Spinal cord (tissue), 10 donors: Measurements from ENCODE around the gene TBL1XR1. TPM values are rescaled to one million over a fixed set of nuclear protein-coding genes. Genes with fewer than 3 reads are reported as not detected.
A peak's percentile ranks its signal among the peaks of the same experiment; 100 is the strongest.

ENCODE experiments used
- DNase-seq, 6 donors: peaks; one replicate each; pipeline versions ENCODE4 v3.0.0 to v3.0.0-alpha.2; 2013 to 2015; ENCODE audit warnings: low spot score in 6 of 6, low read depth in 4 of 6
- H3K27ac ChIP-seq: one replicate; pipeline ENCODE4 v1.5.1; 2013; ENCODE audit warnings: low read depth, low read length, control low read depth
- H3K27me3 ChIP-seq: one replicate; pipeline ENCODE4 v1.6.1; 2013; ENCODE audit warnings: low read length; ENCODE audit not compliant: control insufficient read depth, insufficient read depth
- H3K36me3 ChIP-seq: one replicate; pipeline ENCODE4 v1.6.1; 2013; ENCODE audit warnings: low read length; ENCODE audit not compliant: control insufficient read depth, insufficient read depth
- H3K4me1 ChIP-seq: one replicate; pipeline ENCODE4 v1.6.1; 2013; ENCODE audit warnings: low read length; ENCODE audit not compliant: control insufficient read depth, insufficient read depth
- H3K4me3 ChIP-seq: one replicate; pipeline ENCODE4 v1.5.1; 2013; ENCODE audit warnings: low read depth, low read length, control low read depth
- H3K9me3 ChIP-seq: one replicate; pipeline ENCODE4 v1.6.1; 2013; ENCODE audit warnings: low read length; ENCODE audit not compliant: control insufficient read depth, insufficient read depth
- WGBS: methylation state at CpG from one replicate; pipeline ENCODE4 v1.1.5; 2013; ENCODE audit warnings: missing lambda C conversion rate; ENCODE audit not compliant: insufficient coverage; 5-methylcytosine and 5-hydroxymethylcytosine counted together
- polyA plus RNA-seq, 2 donors: library from polyadenylated mRNA; unstranded; fragments of 120-200 nt; gene quantifications; one replicate each; pipeline ENCODE4 v1.2.1, GENCODE V29; 2013; ENCODE audit not compliant: insufficient read length in 2 of 2
- total RNA-seq, 2 donors: library from RNA; depleted of rRNA in 1 of 2; stranded (reverse); fragments of 120-200 nt in 1 of 2; fragments of >200 nt in 1 of 2; gene quantifications; one replicate each; pipeline versions ENCODE4 v1.2.3 to v1.2.4, GENCODE V29; 2013 to 2014
- donor health status: healthy.

Gene TBL1XR1
- total and polyA plus RNA-seq, 4 donors, result 81.6 to 193 (median 110) TPM

DNA sequence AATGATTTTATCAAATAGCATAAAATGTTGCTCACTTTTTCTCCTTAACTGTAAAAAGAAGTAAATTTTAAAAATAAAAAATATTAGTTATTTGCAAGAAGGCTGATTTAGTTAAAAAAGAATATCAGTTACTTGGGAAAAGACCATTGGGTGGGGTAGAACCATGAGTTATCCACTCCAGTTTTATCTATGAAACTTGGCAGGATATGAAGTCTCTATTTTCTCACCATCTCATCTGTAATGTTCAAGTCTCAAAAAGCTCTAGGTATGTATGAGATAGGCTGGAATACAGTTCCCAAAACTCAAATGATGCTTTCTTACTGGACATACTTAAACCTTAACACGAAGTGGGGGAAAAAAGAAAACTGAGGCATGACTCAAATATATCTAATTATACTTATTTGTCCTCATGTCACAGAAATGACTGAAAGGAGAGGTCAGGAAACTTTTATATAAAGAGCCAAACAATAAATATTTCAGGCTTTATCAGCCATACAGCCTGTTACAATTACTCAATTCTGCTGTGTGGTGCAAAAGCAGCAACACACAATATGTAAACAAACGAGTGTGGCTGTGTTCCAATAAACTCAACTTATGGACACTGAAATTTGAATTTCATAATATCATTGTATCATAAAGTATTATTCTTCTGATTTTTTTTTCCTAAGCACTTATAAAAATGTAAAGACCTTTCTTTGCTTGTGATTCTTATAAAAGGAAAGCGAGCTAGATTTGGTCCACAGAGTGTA is 131.8 kb downstream of the TBL1XR1 start:
- DNase-seq, result no peak
- H3K4me1 ChIP-seq, result no peaks in the 10 kb centered on the region
- H3K27me3 ChIP-seq, result no peaks in the 10 kb centered on the region
- no peaks in the 10 kb centered on the region for H3K36me3 ChIP-seq
- H3K4me3 ChIP-seq, result no peak overlapping the region
- H3K27ac ChIP-seq, result no peak overlapping the region
- no CpG with 5 or more reads among the region's 3 CpGs for WGBS
- no peaks in the 10 kb centered on the region for H3K9me3 ChIP-seq

- Histone ChIP-seq H3K4me3 (no peak overlapping the region), H3K36me3 (no peaks in the 10 kb centered on the region), H3K9me3 (no peaks in the 10 kb centered on the region), H3K4me1 (no peaks in the 10 kb centered on the region), H3K27me3 (no peaks in the 10 kb centered on the region), H3K27ac (no peak overlapping the region)
- WGBS, result 79% methylated on average over 2 of the region's 2 CpGs
- no peak for DNase-seq
Measured at GRCh38 chr3:177062052-177062732, 135.1 kb downstream of the TBL1XR1 start.

- Histone ChIP-seq H3K9me3 (no peaks in the 10 kb centered on the region), H3K4me3 (no peak overlapping the region), H3K36me3 (no peaks in the 10 kb centered on the region), H3K27me3 (no peaks in the 10 kb centered on the region), H3K27ac (no peak overlapping the region), H3K4me1 (no peaks in the 10 kb centered on the region)
- no peak for DNase-seq
- WGBS, result no CpG with 5 or more reads among the region's 4 CpGs
Measured at GRCh38 chr3:177061369-177061768, 135.9 kb downstream of the TBL1XR1 start.

DNA sequence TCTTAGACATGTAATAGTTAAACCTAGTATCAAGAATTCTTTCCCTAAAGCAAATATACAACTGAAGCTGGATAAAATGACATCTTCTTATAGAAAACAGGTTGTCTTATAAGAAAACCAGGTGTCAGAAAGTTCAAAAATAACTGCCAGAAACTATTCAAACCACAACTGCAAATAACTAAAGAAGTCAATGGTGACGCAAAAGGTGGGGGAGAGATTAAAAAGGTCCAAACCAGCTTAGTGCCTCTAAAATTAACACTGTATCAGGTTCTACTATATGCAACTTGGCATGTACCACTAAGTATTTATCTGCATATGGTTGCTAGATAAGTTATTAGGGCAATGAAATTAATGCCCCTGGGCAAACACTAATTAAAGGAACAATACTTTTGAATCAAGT is 136.8 kb downstream of the TBL1XR1 start:
- DNase-seq, result no peak
- Histone ChIP-seq H3K27ac (no peak overlapping the region), H3K4me3 (no peak overlapping the region), H3K27me3 (no peaks in the 10 kb centered on the region), H3K9me3 (no peaks in the 10 kb centered on the region), H3K4me1 (no peaks in the 10 kb centered on the region), H3K36me3 (no peaks in the 10 kb centered on the region)
- WGBS, result no CpG with 5 or more reads among the region's 1 CpG

- no peaks in the 10 kb centered on the region for H3K4me1 ChIP-seq
- H3K4me3 ChIP-seq, result no peak overlapping the region
- no peak for DNase-seq
- WGBS, result no CpG with 5 or more reads among the region's 2 CpGs
- no peaks in the 10 kb centered on the region for H3K36me3 ChIP-seq
- no peak overlapping the region for H3K27ac ChIP-seq
- H3K9me3 ChIP-seq, result no peaks in the 10 kb centered on the region
- H3K27me3 ChIP-seq, result no peaks in the 10 kb centered on the region
Measured at GRCh38 chr3:177058648-177059047, 138.6 kb downstream of the TBL1XR1 start.

- Histone ChIP-seq H3K27ac (peak overlapping the region; percentile 5), H3K27me3 (no peaks in the 10 kb centered on the region), H3K4me1 (peaks cover 2% of the 10 kb centered on the region), H3K4me3 (no peak overlapping the region), H3K9me3 (no peaks in the 10 kb centered on the region), H3K36me3 (no peaks in the 10 kb centered on the region)
- WGBS, result no CpG with 5 or more reads among the region's 4 CpGs
- peak in 3 of 6 donors; percentile 17 to 82 (median 60) for DNase-seq
Measured at GRCh38 chr3:177057768-177058167, 139.5 kb downstream of the TBL1XR1 start.

DNA sequence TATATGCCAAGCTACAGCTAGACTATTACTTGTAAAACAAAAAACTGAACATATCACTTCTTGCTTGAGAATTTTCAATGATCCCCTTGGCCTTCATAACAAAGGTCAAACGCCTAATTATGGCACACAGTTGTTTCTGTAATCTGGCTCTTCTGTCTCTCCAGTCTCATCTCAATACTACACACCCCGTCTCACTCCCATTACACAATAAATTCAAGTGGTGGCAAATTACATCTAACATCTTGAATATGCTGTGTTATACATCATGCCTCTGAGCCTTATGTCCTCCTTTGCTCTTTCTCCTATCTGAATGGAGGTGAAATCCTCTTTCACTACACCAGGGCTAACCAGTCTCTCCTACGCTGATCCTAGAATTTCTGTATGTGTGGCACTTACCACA is 140.4 kb downstream of the TBL1XR1 start:
- Histone ChIP-seq H3K27me3 (no peaks in the 10 kb centered on the region), H3K27ac (no peak overlapping the region), H3K9me3 (no peaks in the 10 kb centered on the region), H3K36me3 (no peaks in the 10 kb centered on the region), H3K4me1 (peaks cover 3% of the 10 kb centered on the region), H3K4me3 (no peak overlapping the region)
- WGBS, result 83% methylated on average over 2 of the region's 3 CpGs
- DNase-seq, result no peak

- DNase-seq, result peak in 1 of 6 donors; percentile 40
- Histone ChIP-seq H3K27me3 (no peaks in the 10 kb centered on the region), H3K36me3 (no peaks in the 10 kb centered on the region), H3K4me1 (peaks cover 3% of the 10 kb centered on the region), H3K9me3 (no peaks in the 10 kb centered on the region), H3K27ac (no peak overlapping the region), H3K4me3 (no peak overlapping the region)
- no CpG with 5 or more reads among the region's 1 CpG for WGBS
Measured at GRCh38 chr3:177055605-177056571, 141.4 kb downstream of the TBL1XR1 start.

DNA sequence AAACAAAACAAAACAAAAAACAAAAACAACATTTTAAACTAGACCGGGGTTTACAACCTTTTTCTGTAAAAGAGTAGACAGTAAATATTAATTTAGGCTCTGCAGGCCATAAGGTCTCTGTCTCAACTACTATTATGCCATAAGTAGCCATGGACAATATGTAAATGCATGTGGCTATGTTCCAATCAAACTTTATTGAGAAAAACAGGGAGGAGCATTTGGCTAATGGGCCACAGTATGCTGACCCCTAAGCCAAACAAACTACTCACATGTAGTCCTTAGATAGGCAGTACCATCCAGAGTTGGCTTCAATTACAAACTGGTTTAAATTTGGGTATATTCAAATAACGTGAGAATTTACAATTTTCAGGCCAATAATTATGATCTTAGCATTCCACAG is 144.2 kb downstream of the TBL1XR1 start:
- Histone ChIP-seq H3K9me3 (no peaks in the 10 kb centered on the region), H3K27ac (no peak overlapping the region), H3K27me3 (no peaks in the 10 kb centered on the region), H3K4me1 (peaks cover 3% of the 10 kb centered on the region), H3K4me3 (no peak overlapping the region), H3K36me3 (no peaks in the 10 kb centered on the region)
- WGBS, result no CpG with 5 or more reads among the region's 2 CpGs
- no peak for DNase-seq
